Measurements from ENCODE around the gene UVRAG. TPM values are rescaled to one million over a fixed set of nuclear protein-coding genes. Genes with fewer than 3 reads are reported as not detected.
"Not testable (repeated sequence)": the region's sequence is repeated elsewhere in the genome, so short reads cannot be mapped to it uniquely, and the experiment has no call there.

UVRAG gene
- total RNA-seq, 1 experiment from 2014 or later = 52.7 TPM

GRCh38 chr11:75873417-75874221 is 58.6 kb downstream of the UVRAG start:
- no peaks in the 10 kb centered on the region for H3K9me2 ChIP-seq (replicated peaks; ENCODE audit: insufficient read depth, low read length)
- no peaks in the 10 kb centered on the region for H3K9me3 ChIP-seq (ENCODE audit: low read length)
- peak overlapping the region; percentile 75 for H3K4me2 ChIP-seq (ENCODE audit: low read depth, low read length, poor library complexity, severe bottlenecking)
- H2AFZ ChIP-seq (ENCODE audit: low read length) = no peak overlapping the region
- peak overlapping the region; percentile 55 for H3K9ac ChIP-seq (ENCODE audit: low read length)
- peak overlapping the region; percentile 46 for H3K4me3 ChIP-seq (ENCODE audit: low read length)
- H3K27ac ChIP-seq (ENCODE audit: low read length) = peak overlapping the region; percentile 88
- H3K36me3 ChIP-seq (ENCODE audit: insufficient read depth, low read length) = no peaks in the 10 kb centered on the region
- no peaks in the 10 kb centered on the region for H4K20me1 ChIP-seq (ENCODE audit: insufficient read depth, low read depth, low read length)
- peaks cover 53% of the 10 kb centered on the region for H3K4me1 ChIP-seq (ENCODE audit: low read length)
- DNase-seq = peak; percentile 78
- peaks cover 74% of the 10 kb centered on the region for H3K79me2 ChIP-seq (ENCODE audit: low read length)
- H3K27me3 ChIP-seq (ENCODE audit: low read length) = no peaks in the 10 kb centered on the region

DNA sequence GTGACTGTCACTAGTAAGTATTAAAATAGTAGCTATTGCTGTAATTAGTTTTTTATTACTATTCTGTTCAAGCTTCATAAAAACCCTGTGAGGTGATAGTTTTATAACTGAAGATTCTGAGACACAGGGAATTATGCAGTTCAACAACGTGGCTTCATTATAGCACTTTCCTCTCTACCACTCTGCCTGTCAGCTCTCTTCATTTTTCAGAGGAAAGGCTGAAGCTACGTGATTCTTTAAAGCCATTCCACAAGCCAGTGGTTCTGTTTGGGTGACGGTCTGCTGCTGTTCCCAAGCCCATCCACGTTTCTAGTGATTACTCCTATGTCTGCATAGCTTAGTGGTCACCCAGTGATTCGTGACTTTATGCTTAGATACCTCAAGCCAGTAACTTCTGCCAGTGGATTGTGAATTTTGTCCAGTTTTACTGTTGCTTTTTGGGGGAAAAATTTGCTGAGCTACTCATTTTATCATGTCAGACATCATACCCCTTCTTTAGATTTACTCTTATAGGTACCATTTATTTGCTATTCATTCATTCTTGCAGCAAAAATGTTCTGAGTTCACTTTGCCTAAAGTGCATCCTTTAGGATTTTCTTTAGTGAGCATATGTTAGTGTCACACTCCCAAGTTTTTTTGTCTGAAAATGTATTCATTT is 59.8 kb downstream of the UVRAG start:
- Histone ChIP-seq H3K4me3 (ENCODE audit: low read length) (no peak overlapping the region), H3K9ac (ENCODE audit: low read length) (no peak overlapping the region), H3K9me3 (ENCODE audit: low read length) (no peaks in the 10 kb centered on the region), H2AFZ (ENCODE audit: low read length) (no peak overlapping the region), H3K9me2 (replicated peaks; ENCODE audit: insufficient read depth, low read length) (no peaks in the 10 kb centered on the region), H4K20me1 (ENCODE audit: insufficient read depth, low read depth, low read length) (no peaks in the 10 kb centered on the region), H3K27ac (ENCODE audit: low read length) (peak overlapping the region; percentile 88), H3K27me3 (ENCODE audit: low read length) (no peaks in the 10 kb centered on the region), H3K4me2 (ENCODE audit: low read depth, low read length, poor library complexity, severe bottlenecking) (no peak overlapping the region), H3K79me2 (ENCODE audit: low read length) (peaks cover 72% of the 10 kb centered on the region), H3K4me1 (ENCODE audit: low read length) (peaks cover 41% of the 10 kb centered on the region), H3K36me3 (ENCODE audit: insufficient read depth, low read length) (no peaks in the 10 kb centered on the region; the same call in 1 of the 2 replicates)
- DNase-seq = no peak

DNA sequence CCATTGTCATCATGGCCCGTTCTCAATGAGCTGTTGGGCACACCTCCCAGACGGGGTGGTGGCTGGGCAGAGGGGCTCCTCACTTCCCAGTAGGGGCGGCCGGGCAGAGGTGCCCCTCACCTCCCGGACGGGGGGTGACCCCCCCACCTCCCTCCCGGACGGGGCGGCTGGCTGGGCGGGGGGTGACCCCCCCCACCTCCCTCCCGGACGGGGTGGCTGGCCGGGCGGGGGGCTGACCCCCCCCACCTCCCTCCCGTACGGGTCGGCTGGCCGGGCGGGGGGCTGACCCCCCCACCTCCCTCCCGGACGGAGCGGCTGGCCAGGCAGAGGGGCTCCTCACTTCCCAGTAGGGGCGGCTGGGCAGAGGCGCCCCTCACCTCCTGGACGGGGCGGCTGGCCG is 62.3 kb downstream of the UVRAG start:
- not testable (repeated sequence) for H3K9me3 ChIP-seq (ENCODE audit: low read length); H3K27me3 ChIP-seq (ENCODE audit: low read length); DNase-seq; H3K9ac ChIP-seq (ENCODE audit: low read length); H2AFZ ChIP-seq (ENCODE audit: low read length); H3K36me3 ChIP-seq (ENCODE audit: insufficient read depth, low read length); H3K4me2 ChIP-seq (ENCODE audit: low read depth, low read length, poor library complexity, severe bottlenecking); H3K4me3 ChIP-seq (ENCODE audit: low read length); H3K9me2 ChIP-seq (replicated peaks; ENCODE audit: insufficient read depth, low read length); H4K20me1 ChIP-seq (ENCODE audit: insufficient read depth, low read depth, low read length); H3K27ac ChIP-seq (ENCODE audit: low read length)
- Histone ChIP-seq H3K4me1 (ENCODE audit: low read length) (peaks cover 25% of the 10 kb centered on the region), H3K79me2 (ENCODE audit: low read length) (peaks cover 59% of the 10 kb centered on the region)

DNA sequence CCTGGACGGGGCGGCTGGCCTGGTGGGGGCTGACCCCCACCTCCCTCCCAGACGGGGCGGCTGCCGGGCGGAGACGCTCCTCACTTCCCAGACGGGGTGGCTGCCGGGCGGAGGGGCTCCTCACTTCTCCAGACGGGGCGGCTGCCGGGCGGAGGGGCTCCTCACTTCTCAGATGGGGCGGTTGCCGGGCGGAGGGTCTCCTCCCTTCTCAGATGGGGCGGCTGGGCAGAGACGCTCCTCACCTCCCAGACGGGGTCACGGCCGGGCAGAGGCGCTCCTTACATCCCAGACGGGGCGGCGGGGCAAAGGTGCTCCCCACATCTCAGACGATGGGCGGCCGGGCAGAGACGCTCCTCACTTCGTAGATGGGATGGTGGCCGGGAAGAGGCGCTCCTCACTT is 62.9 kb downstream of the UVRAG start:
- H2AFZ ChIP-seq (ENCODE audit: low read length); H3K36me3 ChIP-seq (ENCODE audit: insufficient read depth, low read length); H3K9me2 ChIP-seq (replicated peaks; ENCODE audit: insufficient read depth, low read length); H3K9me3 ChIP-seq (ENCODE audit: low read length); H3K4me3 ChIP-seq (ENCODE audit: low read length); DNase-seq; H3K4me2 ChIP-seq (ENCODE audit: low read depth, low read length, poor library complexity, severe bottlenecking); H3K27me3 ChIP-seq (ENCODE audit: low read length); H4K20me1 ChIP-seq (ENCODE audit: insufficient read depth, low read depth, low read length); H3K9ac ChIP-seq (ENCODE audit: low read length); H3K27ac ChIP-seq (ENCODE audit: low read length): not testable (repeated sequence)
- Histone ChIP-seq H3K79me2 (ENCODE audit: low read length) (peaks cover 55% of the 10 kb centered on the region), H3K4me1 (ENCODE audit: low read length) (peaks cover 20% of the 10 kb centered on the region)

DNA sequence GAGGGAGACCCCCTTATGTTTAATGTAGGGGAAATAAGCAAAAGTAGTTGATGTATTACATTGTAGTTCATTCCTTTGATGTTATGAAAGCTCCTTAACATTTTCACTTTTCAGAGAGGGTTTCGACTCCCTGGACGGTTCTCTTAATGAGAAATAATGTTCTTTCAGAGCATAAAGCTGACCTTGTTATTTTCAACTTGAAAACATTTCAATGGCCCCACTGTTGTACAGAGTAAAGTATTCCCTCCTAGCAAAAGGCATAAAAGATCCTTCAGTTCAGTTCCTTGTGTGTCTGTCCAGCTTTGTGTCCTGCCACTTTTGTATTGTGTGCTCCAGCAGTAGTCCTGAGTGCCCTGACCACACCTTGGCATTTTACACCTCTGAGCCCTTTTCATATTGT is 63.9 kb downstream of the UVRAG start:
- no peak overlapping the region for H3K4me3 ChIP-seq (ENCODE audit: low read length)
- peaks cover 55% of the 10 kb centered on the region for H3K79me2 ChIP-seq (ENCODE audit: low read length)
- H3K27ac ChIP-seq (ENCODE audit: low read length) = no peak overlapping the region
- DNase-seq = no peak
- H3K36me3 ChIP-seq (ENCODE audit: insufficient read depth, low read length) = peaks cover 3% of the 10 kb centered on the region
- no peaks in the 10 kb centered on the region for H3K9me3 ChIP-seq (ENCODE audit: low read length)
- no peak overlapping the region for H2AFZ ChIP-seq (ENCODE audit: low read length)
- no peaks in the 10 kb centered on the region for H3K27me3 ChIP-seq (ENCODE audit: low read length)
- no peak overlapping the region for H3K4me2 ChIP-seq (ENCODE audit: low read depth, low read length, poor library complexity, severe bottlenecking)
- H3K9me2 ChIP-seq (replicated peaks; ENCODE audit: insufficient read depth, low read length) = no peaks in the 10 kb centered on the region
- no peak overlapping the region for H3K9ac ChIP-seq (ENCODE audit: low read length)
- H4K20me1 ChIP-seq (ENCODE audit: insufficient read depth, low read depth, low read length) = no peaks in the 10 kb centered on the region
- H3K4me1 ChIP-seq (ENCODE audit: low read length) = peaks cover 18% of the 10 kb centered on the region

GRCh38 chr11:75879737-75880136 is 64.7 kb downstream of the UVRAG start:
- Histone ChIP-seq H3K4me2 (ENCODE audit: low read depth, low read length, poor library complexity, severe bottlenecking) (no peak overlapping the region), H4K20me1 (ENCODE audit: insufficient read depth, low read depth, low read length) (no peaks in the 10 kb centered on the region), H3K9me3 (ENCODE audit: low read length) (no peaks in the 10 kb centered on the region), H3K79me2 (ENCODE audit: low read length) (peaks cover 55% of the 10 kb centered on the region), H3K36me3 (ENCODE audit: insufficient read depth, low read length) (peaks cover 3% of the 10 kb centered on the region), H3K27me3 (ENCODE audit: low read length) (no peaks in the 10 kb centered on the region), H3K9me2 (replicated peaks; ENCODE audit: insufficient read depth, low read length) (no peaks in the 10 kb centered on the region), H3K9ac (ENCODE audit: low read length) (no peak overlapping the region), H3K4me3 (ENCODE audit: low read length) (no peak overlapping the region), H3K4me1 (ENCODE audit: low read length) (peaks cover 18% of the 10 kb centered on the region), H2AFZ (ENCODE audit: low read length) (no peak overlapping the region), H3K27ac (ENCODE audit: low read length) (no peak overlapping the region)
- no peak for DNase-seq

- H3K9ac ChIP-seq (ENCODE audit: low read length); H3K4me3 ChIP-seq (ENCODE audit: low read length); H3K9me2 ChIP-seq (replicated peaks; ENCODE audit: insufficient read depth, low read length); DNase-seq; H3K9me3 ChIP-seq (ENCODE audit: low read length); H3K36me3 ChIP-seq (ENCODE audit: insufficient read depth, low read length); H3K4me2 ChIP-seq (ENCODE audit: low read depth, low read length, poor library complexity, severe bottlenecking); H3K27me3 ChIP-seq (ENCODE audit: low read length); H3K27ac ChIP-seq (ENCODE audit: low read length); H2AFZ ChIP-seq (ENCODE audit: low read length); H4K20me1 ChIP-seq (ENCODE audit: insufficient read depth, low read depth, low read length): not testable (repeated sequence)
- Histone ChIP-seq H3K79me2 (ENCODE audit: low read length) (peaks cover 54% of the 10 kb centered on the region), H3K4me1 (ENCODE audit: low read length) (peaks cover 24% of the 10 kb centered on the region)
These were observed 65.3 kb downstream of the UVRAG start for GRCh38 chr11:75880343-75880742.

DNA sequence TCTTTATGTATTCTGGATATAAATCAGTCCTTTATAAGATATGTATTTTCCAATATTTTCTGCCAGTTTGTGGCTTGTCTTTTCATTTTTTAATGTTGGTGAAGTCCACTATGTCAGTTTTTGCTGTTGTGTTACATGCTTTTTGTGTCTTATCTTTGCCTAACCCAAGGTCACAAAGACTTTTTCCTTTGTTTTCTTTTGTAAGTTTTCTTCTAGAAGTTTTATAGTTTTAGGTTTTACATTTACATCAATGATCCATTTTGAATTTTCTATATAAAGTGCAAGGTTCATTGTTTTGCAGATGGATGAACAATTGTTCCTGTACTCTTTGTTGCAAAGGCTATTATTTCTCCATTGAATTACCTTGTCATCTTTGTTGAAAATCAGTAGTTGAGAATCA is 69.3 kb downstream of the UVRAG start:
- peaks cover 74% of the 10 kb centered on the region for H3K79me2 ChIP-seq (ENCODE audit: low read length)
- H3K4me1 ChIP-seq (ENCODE audit: low read length) = peaks cover 51% of the 10 kb centered on the region
- H3K4me3 ChIP-seq (ENCODE audit: low read length) = no peak overlapping the region
- no peak for DNase-seq
- H3K9me2 ChIP-seq (replicated peaks; ENCODE audit: insufficient read depth, low read length) = no peaks in the 10 kb centered on the region
- no peak overlapping the region for H3K9ac ChIP-seq (ENCODE audit: low read length)
- no peaks in the 10 kb centered on the region for H3K27me3 ChIP-seq (ENCODE audit: low read length)
- no peaks in the 10 kb centered on the region for H3K9me3 ChIP-seq (ENCODE audit: low read length)
- H3K27ac ChIP-seq (ENCODE audit: low read length) = peak overlapping the region; percentile 91
- no peak overlapping the region for H2AFZ ChIP-seq (ENCODE audit: low read length)
- H4K20me1 ChIP-seq (ENCODE audit: insufficient read depth, low read depth, low read length) = no peaks in the 10 kb centered on the region
- H3K4me2 ChIP-seq (ENCODE audit: low read depth, low read length, poor library complexity, severe bottlenecking) = peak overlapping the region; percentile 76
- peaks cover 3% of the 10 kb centered on the region for H3K36me3 ChIP-seq (ENCODE audit: insufficient read depth, low read length)
